HCT116 (cell line): ENCODE results near the gene HSPG2. TPM values are rescaled to one million over a fixed set of nuclear protein-coding genes. Genes with fewer than 3 reads are reported as not detected.

Source experiments
- ATAC-seq: fragments of 200-7000 bp; cut with Tn5 transposase; 2 replicates; pipeline ENCODE4 v1.9.1; 2020; ENCODE audit warnings: mild to moderate bottlenecking, moderate library complexity
- BruUV-seq: library from RNA; stranded (reverse); fragments of 400-500 nt; replicated peaks from 2 replicates; lab custom pipeline; 2021; lab: Mats Ljungman, UMichigan
- CTCF ChIA-PET: fragments of 300-600 bp; sonication (Branson Sonifier 250); formaldehyde crosslinking; loops from one replicate; lab custom pipeline; 2021; ENCODE audit warnings: antibody characterized with exemption; lab: Charles Lee
- POLR2A ChIA-PET: fragments of 300-600, 350-600 bp; sonication (Branson Sonifier 250); formaldehyde crosslinking; loops from one replicate; lab custom pipeline; 2021; ENCODE audit warnings: antibody characterized with exemption; lab: Charles Lee
- RAD21 ChIA-PET, 2 experiments: fragments of 300-600 bp; sonication (Branson Sonifier 250); formaldehyde crosslinking; loops; one replicate each; lab custom pipeline; 2023; ENCODE audit warnings: low total read pairs in 2 of 2; ENCODE audit not compliant: uncharacterized antibody in 2 of 2, unreplicated experiment in 2 of 2, low non-redundant PET in 1 of 2; lab: Charles Lee
- DNase-seq: peaks from one replicate; pipeline ENCODE4 v3.0.0-alpha.2; 2010; ENCODE audit warnings: low read depth, low spot score
- H2AFZ ChIP-seq: fragments of 200-600 bp; shearing (Covaris generic), sonication (generic); 2 replicates; pipeline ENCODE4 v1.6.1; 2017; ENCODE audit warnings: low read depth, mixed run types, mixed read lengths, antibody characterized with exemption, low read length; ENCODE audit not compliant: poor library complexity, severe bottlenecking
- H3K27ac ChIP-seq: 2 replicates; pipeline ENCODE4 v1.5.1; 2012; ENCODE audit warnings: low read depth, low read length
- H3K27me3 ChIP-seq: fragments of 200-600 bp; sonication (generic); 2 replicates; pipeline ENCODE4 v1.6.1; 2016; ENCODE audit warnings: mixed run types, low read length, mixed read lengths; ENCODE audit not compliant: insufficient read depth
- H3K36me3 ChIP-seq, 2 experiments: fragments of 200-500 bp in 1 of 2; fragments of 200-600 bp in 1 of 2; sonication (Bioruptor generic) in 1 of 2; sonication (generic) in 1 of 2; 2 replicates each; pipeline versions ENCODE4 v1.5.1 to v1.6.1; 2014 to 2016; ENCODE audit warnings: low read length in 2 of 2, inconsistent platforms in 1 of 2, mixed read lengths in 1 of 2, mixed run types in 1 of 2; ENCODE audit not compliant: insufficient read depth in 2 of 2, control insufficient read depth in 1 of 2
- H3K4me1 ChIP-seq, 2 experiments: fragments of 200-600 bp in 1 of 2; sonication (generic) in 1 of 2; 2 replicates each; pipeline versions ENCODE4 v1.5.1 to v1.6.1; 2012 to 2017; ENCODE audit warnings: low read length in 2 of 2, inconsistent platforms in 1 of 2, mild to moderate bottlenecking in 1 of 2, mixed read lengths in 1 of 2, mixed run types in 1 of 2, moderate library complexity in 1 of 2; ENCODE audit not compliant: insufficient read depth in 2 of 2, control insufficient read depth in 1 of 2
- H3K4me2 ChIP-seq: fragments of 200-600 bp; sonication (generic); 2 replicates; pipeline ENCODE4 v1.6.1; 2017; ENCODE audit warnings: mixed run types, low read length, mixed read lengths
- H3K4me3 ChIP-seq, 2 experiments: fragments of 200-600 bp in 1 of 2; sonication (generic) in 1 of 2; replicated peaks in 1 of 2; 2 replicates each; pipeline ENCODE4 v1.5.1; 2011 to 2016; ENCODE audit warnings: low read length in 2 of 2, control low read depth in 1 of 2, low read depth in 1 of 2, mild to moderate bottlenecking in 1 of 2, mixed read lengths in 1 of 2, mixed run types in 1 of 2
- H3K79me2 ChIP-seq: fragments of 200-600 bp; sonication (generic); 2 replicates; pipeline ENCODE4 v1.6.1; 2017; ENCODE audit warnings: mild to moderate bottlenecking, mixed run types, low read length, moderate library complexity, mixed read lengths; ENCODE audit not compliant: insufficient read depth
- H3K9ac ChIP-seq: fragments of 200-600 bp; sonication (generic); 2 replicates; pipeline ENCODE4 v1.6.1; 2016; ENCODE audit warnings: low read length, mixed read lengths
- H3K9me2 ChIP-seq: fragments of 200-600 bp; sonication (generic), shearing (Covaris generic); 2 replicates; pipeline ENCODE4 v1.6.1; 2017; ENCODE audit warnings: mixed run types, mild to moderate bottlenecking, moderate library complexity; ENCODE audit not compliant: insufficient read depth
- H3K9me3 ChIP-seq, 2 experiments: fragments of 200-500 bp in 1 of 2; fragments of 200-600 bp in 1 of 2; sonication (Bioruptor generic) in 1 of 2; sonication (generic) in 1 of 2; 2 replicates each; pipeline ENCODE4 v1.6.1; 2014 to 2017; ENCODE audit warnings: low read length in 2 of 2, mixed read lengths in 2 of 2, inconsistent platforms in 1 of 2, low read depth in 1 of 2, mild to moderate bottlenecking in 1 of 2, mixed run types in 1 of 2, moderate library complexity in 1 of 2; ENCODE audit not compliant: control insufficient read depth in 1 of 2, insufficient read depth in 1 of 2
- H4K20me1 ChIP-seq: fragments of 200-600 bp; sonication (generic), shearing (Covaris generic); 2 replicates; pipeline ENCODE4 v1.6.1; 2017; ENCODE audit warnings: mixed run types, mild to moderate bottlenecking, moderate library complexity; ENCODE audit not compliant: insufficient read depth
- CBX3 ChIP-seq: IDR thresholded peaks from 2 replicates; pipeline ENCODE4 v1.6.1; 2012; ENCODE audit warnings: low read depth
- CEBPB ChIP-seq: IDR thresholded peaks from 2 replicates; pipeline ENCODE4 v1.6.1; 2012; ENCODE audit warnings: low read depth
- EGR1 ChIP-seq: IDR thresholded peaks from 2 replicates; pipeline ENCODE4 v1.6.1; 2012; ENCODE audit warnings: low read depth
- ELF1 ChIP-seq: IDR thresholded peaks from 2 replicates; pipeline ENCODE4 v1.6.1; 2012; ENCODE audit warnings: low read depth, borderline replicate concordance
- FOSL1 ChIP-seq: IDR thresholded peaks from 2 replicates; pipeline ENCODE4 v1.6.1; 2012; ENCODE audit warnings: low read depth
- JUND ChIP-seq: IDR thresholded peaks from 2 replicates; pipeline ENCODE4 v1.6.1; 2012
- MAX ChIP-seq: IDR thresholded peaks from 2 replicates; pipeline ENCODE4 v1.6.1; 2012
- POLR2A ChIP-seq: IDR thresholded peaks from 2 replicates; pipeline ENCODE4 v1.7.0; 2011; ENCODE audit warnings: borderline replicate concordance; ENCODE audit not compliant: insufficient read depth, insufficient read length; ENCODE audit errors: extremely low read depth
- REST ChIP-seq: IDR thresholded peaks from 2 replicates; pipeline ENCODE4 v1.6.1; 2012; ENCODE audit warnings: low read depth
- SP1 ChIP-seq: IDR thresholded peaks from 2 replicates; pipeline ENCODE4 v1.6.1; 2012; ENCODE audit warnings: low read depth
- SRF ChIP-seq: IDR thresholded peaks from 2 replicates; pipeline ENCODE4 v1.6.1; 2012; ENCODE audit warnings: low read depth
- TCF7L2 ChIP-seq: IDR thresholded peaks from 2 replicates; pipeline ENCODE4 v1.7.0; 2011; ENCODE audit warnings: borderline replicate concordance, inconsistent platforms; ENCODE audit not compliant: insufficient read depth, insufficient read length; ENCODE audit errors: extremely low read depth
- YY1 ChIP-seq: IDR thresholded peaks from 2 replicates; pipeline ENCODE4 v1.6.1; 2011; ENCODE audit warnings: low read length, low read depth, moderate library complexity, mild to moderate bottlenecking; ENCODE audit not compliant: insufficient replicate concordance; ENCODE audit errors: extremely low read depth
- ZFX ChIP-seq: fragments of 450-650 bp; IDR thresholded peaks from 2 replicates; pipeline ENCODE4 v1.6.1; 2017
- intact Hi-C: fragments of 100-400 bp; cut with micrococcal nuclease; formaldehyde crosslinking; loops from 2 replicates; pipeline ENCODE4 v1.10.0; 2022
- total RNA-seq: library from RNA; stranded (reverse); gene quantifications from one replicate; pipeline ENCODE4 v1.2.1, GENCODE V29; 2021; ENCODE audit not compliant: unreplicated experiment

The HSPG2 gene
- total RNA-seq, 1 experiment from 2014 or later: 55.7 TPM

GRCh38 chr1:21782868-21783678 is 154.0 kb downstream of the HSPG2 start, which contains the start of gene USP48 (continued):
- TF ChIP-seq SP1 (peak; percentile 63), POLR2A (peak; percentile 96), SRF (no peak), TCF7L2 (peak; percentile 44), ZFX (peak; percentile 84; the same call in 1 of the 2 replicates), JUND (no peak)

- RAD21 ChIA-PET: interaction anchor here in 1 of 2 experiments (0.6 to 1.2 kb wide), 2 partner anchors 144 to 191 kb away, joined by 3 read pairs; no protein-coding TSS in a partner anchor
- CTCF ChIA-PET: interaction anchor here (1.5 kb wide), 1 partner anchor 157 kb away, joined by 3 read pairs; no protein-coding TSS in a partner anchor
Observed at GRCh38 chr1:21782349-21782867, 154.7 kb downstream of the HSPG2 start.

More at GRCh38 chr1:21782349-21782867, 154.7 kb downstream of the HSPG2 start:
- H3K27ac ChIP-seq: peak overlapping the region; percentile 81
- no peak for TF ChIP-seq CBX3
- TF ChIP-seq FOSL1: no peak
- TF ChIP-seq REST: no peak
- TF ChIP-seq ZFX: no peak
- no peak for TF ChIP-seq JUND
- TF ChIP-seq CEBPB: no peak
- TF ChIP-seq EGR1: no peak
- TF ChIP-seq MAX: no peak
- TF ChIP-seq SP1: no peak
- no peak for TF ChIP-seq TCF7L2
- no peak for TF ChIP-seq ELF1
- no peak for TF ChIP-seq YY1
- TF ChIP-seq, all 23 proteins: peak for 0
- H3K9me2 ChIP-seq: no peaks in the 10 kb centered on the region
- ATAC-seq (peak; percentile 33), DNase-seq (no peak)
- intact Hi-C loops: loop anchor here (5.0 kb wide), 1 partner anchor 155 kb away; the partner anchor contains the start of gene HSPG2
- H2AFZ ChIP-seq: no peak overlapping the region
- H3K27me3 ChIP-seq: no peaks in the 10 kb centered on the region
- peak overlapping the region; percentile 83 for H3K4me2 ChIP-seq
- H3K9me3 ChIP-seq: no peaks in the 10 kb centered on the region
- H4K20me1 ChIP-seq: no peaks in the 10 kb centered on the region
- H3K9ac ChIP-seq: peak overlapping the region; percentile 77
- peaks cover 53% of the 10 kb centered on the region for H3K79me2 ChIP-seq
- H3K4me3 ChIP-seq: peak overlapping the region; percentile 67 to 78
- H3K4me1 ChIP-seq: peaks cover 10 to 26% of the 10 kb centered on the region in 2 experiments; a peak in 3 of 4 replicates
- BruUV-seq: no TSS peak
- POLR2A ChIA-PET: interaction anchor here (0.9 to 1.7 kb wide), 5 partner anchors 8 to 63 kb away, joined by 3 to 4 read pairs (median 4); no protein-coding TSS in a partner anchor
- no peaks in the 10 kb centered on the region for H3K36me3 ChIP-seq
